Measurements from ENCODE around the gene GAS2L2. TPM values are rescaled to one million over a fixed set of nuclear protein-coding genes. Genes with fewer than 3 reads are reported as not detected.

GAS2L2 gene
- total and polyA plus RNA-seq, 2 experiments from 2014 or later, result 0.06 TPM; not detected in 1

GRCh38 chr17:35716897-35717465 lies 36.1 kb downstream of the GAS2L2 start:
- DNase-seq (ENCODE audit: low spot score) (no peak), ATAC-seq (no peak)
- Histone ChIP-seq H3K4me2 (no peak overlapping the region), H3K9me2 (ENCODE audit: insufficient read depth) (no peaks in the 10 kb centered on the region), H3K27ac (ENCODE audit: low read depth) (no peak overlapping the region), H3F3A (replicated peaks; ENCODE audit: low read depth) (no peaks in the 10 kb centered on the region), H3K79me2 (replicated peaks; ENCODE audit: insufficient read depth) (no peaks in the 10 kb centered on the region), H3K27me3 (ENCODE audit: insufficient read depth) (no peaks in the 10 kb centered on the region), H3K4me3 (no peak overlapping the region), H4K20me1 (replicated peaks; ENCODE audit: insufficient read depth) (no peaks in the 10 kb centered on the region; the same call in 1 of the 2 replicates), H2AFZ (no peak overlapping the region), H3K4me1 (ENCODE audit: insufficient read depth) (no peaks in the 10 kb centered on the region), H3K36me3 (ENCODE audit: insufficient read depth) (peaks cover 12% of the 10 kb centered on the region; the same call in 1 of the 2 replicates)
- H3K27ac Mint-ChIP-seq, result no peak overlapping the region
- H3K4me3 Mint-ChIP-seq, result no peak overlapping the region
- H3K36me3 Mint-ChIP-seq (ENCODE audit: low read depth), result peaks cover 11% of the 10 kb centered on the region; the same call in 2 of the 3 replicates
- no peaks in the 10 kb centered on the region for H3K4me1 Mint-ChIP-seq
- no peaks in the 10 kb centered on the region for H3K27me3 Mint-ChIP-seq (ENCODE audit: insufficient read depth, low read depth, poor library complexity)
- TF ChIP-seq ZNF331 (CRISPR knock-in tag; IDR thresholded peaks at IDR 0.05; ENCODE audit: low read depth) (no peak), STAT1 (IDR thresholded peaks at IDR 0.05; ENCODE audit: unreplicated experiment) (no peak), CTCF (conservative IDR thresholded peaks at IDR 0.05; ENCODE audit: low read depth in 2 of 2) (no peak), POLR2AphosphoS5 (IDR thresholded peaks at IDR 0.05; ENCODE audit: low read depth) (no peak), EZH2 (IDR thresholded peaks at IDR 0.05; ENCODE audit: low read depth, unreplicated experiment) (no peak), ZNF114 (CRISPR knock-in tag; IDR thresholded peaks at IDR 0.05) (no peak), NANOG (IDR thresholded peaks at IDR 0.05; ENCODE audit: borderline replicate concordance) (no peak), EZH2phosphoT487 (IDR thresholded peaks at IDR 0.05; ENCODE audit: unreplicated experiment) (no peak)
- TF ChIP-seq, protein P1, sequence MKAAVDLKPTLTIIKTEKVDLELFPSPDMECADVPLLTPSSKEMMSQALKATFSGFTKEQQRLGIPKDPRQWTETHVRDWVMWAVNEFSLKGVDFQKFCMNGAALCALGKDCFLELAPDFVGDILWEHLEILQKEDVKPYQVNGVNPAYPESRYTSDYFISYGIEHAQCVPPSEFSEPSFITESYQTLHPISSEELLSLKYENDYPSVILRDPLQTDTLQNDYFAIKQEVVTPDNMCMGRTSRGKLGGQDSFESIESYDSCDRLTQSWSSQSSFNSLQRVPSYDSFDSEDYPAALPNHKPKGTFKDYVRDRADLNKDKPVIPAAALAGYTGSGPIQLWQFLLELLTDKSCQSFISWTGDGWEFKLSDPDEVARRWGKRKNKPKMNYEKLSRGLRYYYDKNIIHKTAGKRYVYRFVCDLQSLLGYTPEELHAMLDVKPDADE (IDR thresholded peaks at IDR 0.05), result no peak
- TF ChIP-seq, protein P2, sequence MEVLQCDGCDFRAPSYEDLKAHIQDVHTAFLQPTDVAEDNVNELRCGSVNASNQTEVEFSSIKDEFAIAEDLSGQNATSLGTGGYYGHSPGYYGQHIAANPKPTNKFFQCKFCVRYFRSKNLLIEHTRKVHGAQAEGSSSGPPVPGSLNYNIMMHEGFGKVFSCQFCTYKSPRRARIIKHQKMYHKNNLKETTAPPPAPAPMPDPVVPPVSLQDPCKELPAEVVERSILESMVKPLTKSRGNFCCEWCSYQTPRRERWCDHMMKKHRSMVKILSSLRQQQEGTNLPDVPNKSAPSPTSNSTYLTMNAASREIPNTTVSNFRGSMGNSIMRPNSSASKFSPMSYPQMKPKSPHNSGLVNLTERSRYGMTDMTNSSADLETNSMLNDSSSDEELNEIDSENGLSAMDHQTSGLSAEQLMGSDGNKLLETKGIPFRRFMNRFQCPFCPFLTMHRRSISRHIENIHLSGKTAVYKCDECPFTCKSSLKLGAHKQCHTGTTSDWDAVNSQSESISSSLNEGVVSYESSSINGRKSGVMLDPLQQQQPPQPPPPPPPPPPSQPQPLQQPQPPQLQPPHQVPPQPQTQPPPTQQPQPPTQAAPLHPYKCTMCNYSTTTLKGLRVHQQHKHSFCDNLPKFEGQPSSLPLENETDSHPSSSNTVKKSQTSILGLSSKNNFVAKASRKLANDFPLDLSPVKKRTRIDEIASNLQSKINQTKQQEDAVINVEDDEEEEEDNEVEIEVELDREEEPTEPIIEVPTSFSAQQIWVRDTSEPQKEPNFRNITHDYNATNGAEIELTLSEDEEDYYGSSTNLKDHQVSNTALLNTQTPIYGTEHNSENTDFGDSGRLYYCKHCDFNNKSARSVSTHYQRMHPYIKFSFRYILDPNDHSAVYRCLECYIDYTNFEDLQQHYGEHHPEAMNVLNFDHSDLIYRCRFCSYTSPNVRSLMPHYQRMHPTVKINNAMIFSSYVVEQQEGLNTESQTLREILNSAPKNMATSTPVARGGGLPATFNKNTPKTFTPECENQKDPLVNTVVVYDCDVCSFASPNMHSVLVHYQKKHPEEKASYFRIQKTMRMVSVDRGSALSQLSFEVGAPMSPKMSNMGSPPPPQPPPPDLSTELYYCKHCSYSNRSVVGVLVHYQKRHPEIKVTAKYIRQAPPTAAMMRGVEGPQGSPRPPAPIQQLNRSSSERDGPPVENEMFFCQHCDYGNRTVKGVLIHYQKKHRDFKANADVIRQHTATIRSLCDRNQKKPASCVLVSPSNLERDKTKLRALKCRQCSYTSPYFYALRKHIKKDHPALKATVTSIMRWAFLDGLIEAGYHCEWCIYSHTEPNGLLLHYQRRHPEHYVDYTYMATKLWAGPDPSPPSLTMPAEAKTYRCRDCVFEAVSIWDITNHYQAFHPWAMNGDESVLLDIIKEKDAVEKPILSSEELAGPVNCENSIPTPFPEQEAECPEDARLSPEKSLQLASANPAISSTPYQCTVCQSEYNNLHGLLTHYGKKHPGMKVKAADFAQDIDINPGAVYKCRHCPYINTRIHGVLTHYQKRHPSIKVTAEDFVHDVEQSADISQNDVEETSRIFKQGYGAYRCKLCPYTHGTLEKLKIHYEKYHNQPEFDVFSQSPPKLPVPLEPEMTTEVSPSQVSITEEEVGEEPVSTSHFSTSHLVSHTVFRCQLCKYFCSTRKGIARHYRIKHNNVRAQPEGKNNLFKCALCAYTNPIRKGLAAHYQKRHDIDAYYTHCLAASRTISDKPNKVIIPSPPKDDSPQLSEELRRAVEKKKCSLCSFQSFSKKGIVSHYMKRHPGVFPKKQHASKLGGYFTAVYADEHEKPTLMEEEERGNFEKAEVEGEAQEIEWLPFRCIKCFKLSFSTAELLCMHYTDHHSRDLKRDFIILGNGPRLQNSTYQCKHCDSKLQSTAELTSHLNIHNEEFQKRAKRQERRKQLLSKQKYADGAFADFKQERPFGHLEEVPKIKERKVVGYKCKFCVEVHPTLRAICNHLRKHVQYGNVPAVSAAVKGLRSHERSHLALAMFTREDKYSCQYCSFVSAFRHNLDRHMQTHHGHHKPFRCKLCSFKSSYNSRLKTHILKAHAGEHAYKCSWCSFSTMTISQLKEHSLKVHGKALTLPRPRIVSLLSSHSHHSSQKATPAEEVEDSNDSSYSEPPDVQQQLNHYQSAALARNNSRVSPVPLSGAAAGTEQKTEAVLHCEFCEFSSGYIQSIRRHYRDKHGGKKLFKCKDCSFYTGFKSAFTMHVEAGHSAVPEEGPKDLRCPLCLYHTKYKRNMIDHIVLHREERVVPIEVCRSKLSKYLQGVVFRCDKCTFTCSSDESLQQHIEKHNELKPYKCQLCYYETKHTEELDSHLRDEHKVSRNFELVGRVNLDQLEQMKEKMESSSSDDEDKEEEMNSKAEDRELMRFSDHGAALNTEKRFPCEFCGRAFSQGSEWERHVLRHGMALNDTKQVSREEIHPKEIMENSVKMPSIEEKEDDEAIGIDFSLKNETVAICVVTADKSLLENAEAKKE (CRISPR knock-in tag; IDR thresholded peaks at IDR 0.05), result no peak
- TF ChIP-seq, protein P3, sequence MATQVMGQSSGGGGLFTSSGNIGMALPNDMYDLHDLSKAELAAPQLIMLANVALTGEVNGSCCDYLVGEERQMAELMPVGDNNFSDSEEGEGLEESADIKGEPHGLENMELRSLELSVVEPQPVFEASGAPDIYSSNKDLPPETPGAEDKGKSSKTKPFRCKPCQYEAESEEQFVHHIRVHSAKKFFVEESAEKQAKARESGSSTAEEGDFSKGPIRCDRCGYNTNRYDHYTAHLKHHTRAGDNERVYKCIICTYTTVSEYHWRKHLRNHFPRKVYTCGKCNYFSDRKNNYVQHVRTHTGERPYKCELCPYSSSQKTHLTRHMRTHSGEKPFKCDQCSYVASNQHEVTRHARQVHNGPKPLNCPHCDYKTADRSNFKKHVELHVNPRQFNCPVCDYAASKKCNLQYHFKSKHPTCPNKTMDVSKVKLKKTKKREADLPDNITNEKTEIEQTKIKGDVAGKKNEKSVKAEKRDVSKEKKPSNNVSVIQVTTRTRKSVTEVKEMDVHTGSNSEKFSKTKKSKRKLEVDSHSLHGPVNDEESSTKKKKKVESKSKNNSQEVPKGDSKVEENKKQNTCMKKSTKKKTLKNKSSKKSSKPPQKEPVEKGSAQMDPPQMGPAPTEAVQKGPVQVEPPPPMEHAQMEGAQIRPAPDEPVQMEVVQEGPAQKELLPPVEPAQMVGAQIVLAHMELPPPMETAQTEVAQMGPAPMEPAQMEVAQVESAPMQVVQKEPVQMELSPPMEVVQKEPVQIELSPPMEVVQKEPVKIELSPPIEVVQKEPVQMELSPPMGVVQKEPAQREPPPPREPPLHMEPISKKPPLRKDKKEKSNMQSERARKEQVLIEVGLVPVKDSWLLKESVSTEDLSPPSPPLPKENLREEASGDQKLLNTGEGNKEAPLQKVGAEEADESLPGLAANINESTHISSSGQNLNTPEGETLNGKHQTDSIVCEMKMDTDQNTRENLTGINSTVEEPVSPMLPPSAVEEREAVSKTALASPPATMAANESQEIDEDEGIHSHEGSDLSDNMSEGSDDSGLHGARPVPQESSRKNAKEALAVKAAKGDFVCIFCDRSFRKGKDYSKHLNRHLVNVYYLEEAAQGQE (IDR thresholded peaks at IDR 0.05; ENCODE audit: unreplicated experiment), result no peak
- no peaks in the 10 kb centered on the region for H3K9me3 Mint-ChIP-seq

Data from GM23338 (cell line).